Keratinocyte (primary cell): ENCODE results near the gene ADAM15. TPM values are rescaled to one million over a fixed set of nuclear protein-coding genes. Genes with fewer than 3 reads are reported as not detected.

Experiments
- DNase-seq: peaks from one replicate; pipeline ENCODE4 v3.0.0-alpha.2; 2011; ENCODE audit warnings: low read depth, missing footprints, low spot score
- FAIRE-seq: peaks from 2 replicates; lab custom pipeline; 2011; peaks lifted over from hg19 to GRCh38; lab: Jason Lieb, UNC
- H2AFZ ChIP-seq: 2 replicates; pipeline ENCODE4 v1.6.0; 2012; ENCODE audit warnings: low read length, control low read depth, inconsistent platforms; ENCODE audit not compliant: control insufficient read depth
- H3K27ac ChIP-seq: 2 replicates; pipeline ENCODE4 v1.5.1; 2011; ENCODE audit warnings: low read length; ENCODE audit not compliant: control insufficient read depth, insufficient read depth
- H3K27me3 ChIP-seq: 3 replicates; pipeline ENCODE4 v1.6.0; 2011; ENCODE audit warnings: low read length; ENCODE audit not compliant: control insufficient read depth, insufficient read depth; ENCODE audit errors: extremely low read depth
- H3K36me3 ChIP-seq, 2 experiments: 2 replicates in 1 of 2; 3 replicates in 1 of 2; pipeline ENCODE4 v1.5.1; 2011; ENCODE audit warnings: low read length in 2 of 2, mild to moderate bottlenecking in 1 of 2; ENCODE audit not compliant: control insufficient read depth in 2 of 2, insufficient read depth in 2 of 2; ENCODE audit errors: extremely low read depth in 1 of 2
- H3K4me1 ChIP-seq: 3 replicates; pipeline ENCODE4 v1.5.1; 2011; ENCODE audit warnings: low read length; ENCODE audit not compliant: control insufficient read depth, insufficient read depth; ENCODE audit errors: extremely low read depth
- H3K4me2 ChIP-seq: 3 replicates; pipeline ENCODE4 v1.6.0; 2011; ENCODE audit warnings: low read depth, low read length; ENCODE audit not compliant: control insufficient read depth, insufficient read depth; ENCODE audit errors: extremely low read depth
- H3K4me3 ChIP-seq, 3 experiments: fragments of 200-600 bp in 1 of 3; sonication (generic) in 1 of 3; 2 replicates in 2 of 3; 3 replicates in 1 of 3; pipeline ENCODE4 v1.5.1; 2011 to 2016; ENCODE audit warnings: low read length in 3 of 3, mild to moderate bottlenecking in 3 of 3, control low read depth in 2 of 3, inconsistent platforms in 1 of 3, low read depth in 1 of 3, mixed read lengths in 1 of 3, mixed run types in 1 of 3, moderate library complexity in 1 of 3; ENCODE audit not compliant: control insufficient read depth in 2 of 3, insufficient read depth in 2 of 3; ENCODE audit errors: extremely low read depth in 1 of 3
- H3K79me2 ChIP-seq: 2 replicates; pipeline ENCODE4 v1.6.0; 2012; ENCODE audit warnings: low read length; ENCODE audit not compliant: control insufficient read depth, insufficient read depth
- H3K9ac ChIP-seq: 3 replicates; pipeline ENCODE4 v1.6.0; 2011; ENCODE audit warnings: low read length; ENCODE audit not compliant: control insufficient read depth, insufficient read depth; ENCODE audit errors: extremely low read depth
- H3K9me1 ChIP-seq: 3 replicates; pipeline ENCODE4 v1.6.0; 2011; ENCODE audit warnings: low read length; ENCODE audit not compliant: control insufficient read depth, insufficient read depth; ENCODE audit errors: extremely low read depth
- H3K9me3 ChIP-seq: 2 replicates; pipeline ENCODE4 v1.5.1; 2012; ENCODE audit warnings: low read depth, low read length; ENCODE audit not compliant: control insufficient read depth
- H4K20me1 ChIP-seq: 3 replicates; pipeline ENCODE4 v1.6.0; 2011; ENCODE audit warnings: low read length; ENCODE audit not compliant: control insufficient read depth, insufficient read depth; ENCODE audit errors: extremely low read depth
- EZH2 ChIP-seq: IDR thresholded peaks from one replicate; pipeline ENCODE4 v1.6.1; 2012; ENCODE audit warnings: inconsistent platforms, mild to moderate bottlenecking, low read length, moderate library complexity
- dilution Hi-C: fragments of 300-500 bp; cut with MboI; formaldehyde crosslinking; loops from one replicate; pipeline ENCODE4 v1.7.0; 2020; ENCODE audit warnings: low sequenced_read_pairs; ENCODE audit not compliant: extremely low pct_ligation_motif_present
- polyA plus RNA-seq, 5 experiments: library from polyadenylated mRNA; depleted of rRNA in 3 of 5; stranded (reverse) in 3 of 5; stranded (forward) in 1 of 5; unstranded in 1 of 5; fragments of >200 nt; gene quantifications; 1 replicate in 1 of 5; 2 replicates in 3 of 5; 3 replicates in 1 of 5; pipeline versions ENCODE4 v1.2.1 to v1.2.3, GENCODE V29; 2011 to 2012; ENCODE audit warnings: missing spikeins in 2 of 5, low read depth in 1 of 5, low replicate concordance in 1 of 5
- TF ChIP-seq, protein P1 (sequence below), 3 experiments: IDR thresholded peaks in 1 of 3; conservative IDR thresholded peaks in 1 of 3; optimal IDR thresholded peaks in 1 of 3; 2 replicates in 2 of 3; 3 replicates in 1 of 3; pipeline versions ENCODE3 to v1.5.1; 2011; ENCODE audit warnings: low read length in 3 of 3, mild to moderate bottlenecking in 3 of 3, moderate library complexity in 2 of 3, control low read depth in 1 of 3, inconsistent platforms in 1 of 3; ENCODE audit not compliant: insufficient read depth in 2 of 3; ENCODE audit errors: extremely low read depth in 1 of 3

The ADAM15 gene
- polyA plus RNA-seq, 1 donor (not counting 4 experiments of a cell fraction or from before 2014, with no cell fraction given): 131 TPM

GRCh38 chr1:155104605-155105534 is 53.8 kb downstream of the ADAM15 start:
- dilution Hi-C loops: no loop called here
- no peaks in the 10 kb centered on the region for H3K79me2 ChIP-seq
- H3K9ac ChIP-seq: no peak overlapping the region
- no peak overlapping the region for H3K4me3 ChIP-seq
- H4K20me1 ChIP-seq: no peaks in the 10 kb centered on the region
- H3K36me3 ChIP-seq: no peaks in the 10 kb centered on the region
- TF ChIP-seq EZH2: no peak
- TF ChIP-seq, protein P1, sequence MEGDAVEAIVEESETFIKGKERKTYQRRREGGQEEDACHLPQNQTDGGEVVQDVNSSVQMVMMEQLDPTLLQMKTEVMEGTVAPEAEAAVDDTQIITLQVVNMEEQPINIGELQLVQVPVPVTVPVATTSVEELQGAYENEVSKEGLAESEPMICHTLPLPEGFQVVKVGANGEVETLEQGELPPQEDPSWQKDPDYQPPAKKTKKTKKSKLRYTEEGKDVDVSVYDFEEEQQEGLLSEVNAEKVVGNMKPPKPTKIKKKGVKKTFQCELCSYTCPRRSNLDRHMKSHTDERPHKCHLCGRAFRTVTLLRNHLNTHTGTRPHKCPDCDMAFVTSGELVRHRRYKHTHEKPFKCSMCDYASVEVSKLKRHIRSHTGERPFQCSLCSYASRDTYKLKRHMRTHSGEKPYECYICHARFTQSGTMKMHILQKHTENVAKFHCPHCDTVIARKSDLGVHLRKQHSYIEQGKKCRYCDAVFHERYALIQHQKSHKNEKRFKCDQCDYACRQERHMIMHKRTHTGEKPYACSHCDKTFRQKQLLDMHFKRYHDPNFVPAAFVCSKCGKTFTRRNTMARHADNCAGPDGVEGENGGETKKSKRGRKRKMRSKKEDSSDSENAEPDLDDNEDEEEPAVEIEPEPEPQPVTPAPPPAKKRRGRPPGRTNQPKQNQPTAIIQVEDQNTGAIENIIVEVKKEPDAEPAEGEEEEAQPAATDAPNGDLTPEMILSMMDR (optimal IDR thresholded peaks at IDR 0.05 in 1 of 3, IDR thresholded peaks at IDR 0.05 in 1 of 3, conservative IDR thresholded peaks at IDR 0.05 in 1 of 3; ENCODE audit: extremely low read depth in 1 of 3, insufficient read depth in 2 of 3, low read length in 3 of 3): no peak
- H3K9me1 ChIP-seq: no peaks in the 10 kb centered on the region
- DNase-seq (no peak), FAIRE-seq (no peak)
- no peak overlapping the region for H3K27ac ChIP-seq
- no peak overlapping the region for H3K4me2 ChIP-seq
- no peaks in the 10 kb centered on the region for H3K27me3 ChIP-seq
- no peak overlapping the region for H2AFZ ChIP-seq
- H3K4me1 ChIP-seq: no peaks in the 10 kb centered on the region
- H3K9me3 ChIP-seq: no peaks in the 10 kb centered on the region

GRCh38 chr1:155105604-155106011 is 54.5 kb downstream of the ADAM15 start:
- DNase-seq (no peak), FAIRE-seq (no peak)
- no peaks in the 10 kb centered on the region for H3K9me1 ChIP-seq
- no peak overlapping the region for H3K9ac ChIP-seq
- H4K20me1 ChIP-seq: no peaks in the 10 kb centered on the region
- H3K4me2 ChIP-seq: no peak overlapping the region
- no peaks in the 10 kb centered on the region for H3K27me3 ChIP-seq
- H2AFZ ChIP-seq: no peak overlapping the region
- no peaks in the 10 kb centered on the region for H3K36me3 ChIP-seq
- no peaks in the 10 kb centered on the region for H3K79me2 ChIP-seq
- dilution Hi-C loops: no loop called here
- no peaks in the 10 kb centered on the region for H3K4me1 ChIP-seq
- no peak overlapping the region for H3K27ac ChIP-seq
- no peak overlapping the region for H3K4me3 ChIP-seq
- H3K9me3 ChIP-seq: no peaks in the 10 kb centered on the region
- TF ChIP-seq, protein P1 (optimal IDR thresholded peaks at IDR 0.05 in 1 of 3, IDR thresholded peaks at IDR 0.05 in 1 of 3, conservative IDR thresholded peaks at IDR 0.05 in 1 of 3; ENCODE audit: extremely low read depth in 1 of 3, insufficient read depth in 2 of 3, low read length in 3 of 3): no peak
- no peak for TF ChIP-seq EZH2
